ENCODE results near the gene FBRS. TPM values are rescaled to one million over a fixed set of nuclear protein-coding genes. Genes with fewer than 3 reads are reported as not detected.
"Not testable (repeated sequence)": the region's sequence is repeated elsewhere in the genome, so short reads cannot be mapped to it uniquely, and the experiment has no call there.

Gene FBRS
- total and polyA plus RNA-seq, 3 donors from 2014 or later: 140 to 302 (median 165) TPM

DNA sequence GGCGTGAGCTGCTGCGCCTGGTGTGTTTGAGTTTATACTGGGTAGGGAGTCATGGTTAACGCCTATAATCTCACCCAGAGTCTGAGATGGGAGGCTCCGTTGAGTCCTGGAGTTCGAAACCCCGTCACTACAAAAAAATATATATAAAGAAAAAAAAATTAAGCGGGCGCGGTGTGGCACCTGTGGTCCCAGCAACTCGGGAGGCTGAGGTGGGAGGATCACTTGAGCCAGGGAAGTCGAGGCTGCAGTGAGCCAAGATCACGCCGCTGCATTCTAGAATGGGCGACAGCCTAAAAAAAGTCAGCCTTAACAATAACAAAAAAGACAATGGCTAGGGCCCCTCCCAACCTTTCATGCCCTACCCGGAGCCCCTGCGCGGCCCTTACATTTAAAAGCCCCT lies 24.7 kb upstream of the FBRS start:
- Histone ChIP-seq H3K27ac (peak overlapping the region; percentile 82 to 89), H3K27me3 (no peaks in the 10 kb centered on the region), H3K9me3 (no peaks in the 10 kb centered on the region), H3K4me3 (peak overlapping the region; percentile 56 to 81), H3K36me3 (ENCODE audit: low read depth, missing control alignments) (no peaks in the 10 kb centered on the region), H3K4me1 (peaks cover 3% of the 10 kb centered on the region)
- no peak for TF ChIP-seq POLR2A (IDR thresholded peaks at IDR 0.05)
- TF ChIP-seq, protein P1, sequence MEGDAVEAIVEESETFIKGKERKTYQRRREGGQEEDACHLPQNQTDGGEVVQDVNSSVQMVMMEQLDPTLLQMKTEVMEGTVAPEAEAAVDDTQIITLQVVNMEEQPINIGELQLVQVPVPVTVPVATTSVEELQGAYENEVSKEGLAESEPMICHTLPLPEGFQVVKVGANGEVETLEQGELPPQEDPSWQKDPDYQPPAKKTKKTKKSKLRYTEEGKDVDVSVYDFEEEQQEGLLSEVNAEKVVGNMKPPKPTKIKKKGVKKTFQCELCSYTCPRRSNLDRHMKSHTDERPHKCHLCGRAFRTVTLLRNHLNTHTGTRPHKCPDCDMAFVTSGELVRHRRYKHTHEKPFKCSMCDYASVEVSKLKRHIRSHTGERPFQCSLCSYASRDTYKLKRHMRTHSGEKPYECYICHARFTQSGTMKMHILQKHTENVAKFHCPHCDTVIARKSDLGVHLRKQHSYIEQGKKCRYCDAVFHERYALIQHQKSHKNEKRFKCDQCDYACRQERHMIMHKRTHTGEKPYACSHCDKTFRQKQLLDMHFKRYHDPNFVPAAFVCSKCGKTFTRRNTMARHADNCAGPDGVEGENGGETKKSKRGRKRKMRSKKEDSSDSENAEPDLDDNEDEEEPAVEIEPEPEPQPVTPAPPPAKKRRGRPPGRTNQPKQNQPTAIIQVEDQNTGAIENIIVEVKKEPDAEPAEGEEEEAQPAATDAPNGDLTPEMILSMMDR (IDR thresholded peaks at IDR 0.05): no peak
- WGBS, 2 donors: 65 to 68% methylated on average over 17 of the region's 17 CpGs
- intact Hi-C loops (cut with DNase I; ENCODE audit: low total_unique reads): no loop called here
- DNase-seq: no peak

DNA sequence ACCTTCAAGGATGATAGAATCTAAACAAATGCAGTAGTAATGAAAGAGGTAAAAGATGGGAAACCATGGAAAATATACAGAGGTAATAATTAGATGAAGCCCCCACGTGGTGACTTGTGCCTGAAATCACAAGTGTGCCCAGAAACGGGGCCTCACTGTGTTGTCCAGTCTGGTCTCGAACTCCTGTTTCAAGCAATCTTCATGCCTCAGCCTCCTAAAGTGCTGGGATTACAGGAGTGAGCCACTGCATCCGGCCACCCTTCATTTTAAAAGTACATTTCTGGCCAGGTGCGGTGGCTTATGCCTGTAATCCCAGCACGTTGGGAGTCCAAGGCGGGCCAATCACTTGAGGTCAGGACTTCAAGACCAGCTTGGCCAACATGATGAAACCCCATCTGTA lies 21.6 kb upstream of the FBRS start:
- 87 to 90% methylated on average over 7 of the region's 7 CpGs for WGBS, 2 donors
- intact Hi-C loops (cut with DNase I; ENCODE audit: low total_unique reads): no loop called here

DNA sequence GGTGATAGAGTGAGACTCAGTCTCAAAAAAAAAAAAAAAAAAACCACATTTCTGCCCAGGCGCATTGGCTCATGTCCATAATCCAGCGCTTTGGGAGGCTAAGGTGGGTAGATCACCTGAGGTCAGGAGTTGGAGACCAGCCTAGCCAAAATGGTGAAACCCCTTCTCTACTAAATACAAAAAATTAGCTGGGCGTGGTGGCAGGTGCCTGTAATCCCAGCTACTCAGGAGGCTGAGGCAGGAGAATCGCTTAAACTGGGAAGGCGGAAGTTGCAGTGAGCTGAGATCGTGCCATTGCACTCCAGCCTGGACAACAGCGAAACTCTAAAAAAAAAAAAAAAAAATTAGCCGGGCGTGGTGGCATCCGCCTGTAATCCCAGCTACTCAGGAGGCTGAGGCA lies 21.1 kb upstream of the FBRS start:
- H3K4me1 ChIP-seq; H3K27me3 ChIP-seq; H3K4me3 ChIP-seq; H3K27ac ChIP-seq; H3K9me3 ChIP-seq; H3K36me3 ChIP-seq (ENCODE audit: low read depth, missing control alignments); DNase-seq; intact Hi-C loops (cut with DNase I; ENCODE audit: low total_unique reads): not testable (repeated sequence)
- WGBS, 2 donors: 89 to 98% methylated on average over 10 of the region's 10 CpGs

More for the DNA sequence above, 21.6 kb upstream of the FBRS start:
- H3K27ac ChIP-seq: no peak overlapping the region
- no peaks in the 10 kb centered on the region for H3K36me3 ChIP-seq (ENCODE audit: low read depth, missing control alignments)
- DNase-seq: no peak
- TF ChIP-seq, protein P1 (IDR thresholded peaks at IDR 0.05): no peak
- H3K4me3 ChIP-seq: no peak overlapping the region
- H3K9me3 ChIP-seq: no peaks in the 10 kb centered on the region
- peaks cover 3% of the 10 kb centered on the region for H3K4me1 ChIP-seq
- H3K27me3 ChIP-seq: no peaks in the 10 kb centered on the region

DNA sequence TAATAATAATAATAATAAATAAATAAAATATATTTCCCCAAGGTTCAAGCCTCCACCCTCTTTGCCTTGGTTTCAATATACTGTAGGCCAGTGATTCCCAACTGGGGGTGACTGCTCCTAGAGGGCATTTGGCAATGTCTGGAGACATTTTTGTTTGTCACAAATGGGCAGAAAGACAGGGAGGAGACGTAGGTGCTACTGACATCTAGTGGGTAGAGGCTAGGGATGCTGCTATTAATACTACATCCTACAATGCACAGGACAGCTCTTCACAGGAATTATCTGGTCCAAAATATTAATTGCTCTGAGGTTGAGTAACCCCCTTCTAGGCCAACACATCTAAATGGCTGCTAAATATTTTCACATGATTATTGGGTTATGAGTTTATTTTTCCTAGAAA lies 20.3 kb upstream of the FBRS start:
- no peak for TF ChIP-seq POLR2A (IDR thresholded peaks at IDR 0.05)
- TF ChIP-seq, protein P1 (IDR thresholded peaks at IDR 0.05): no peak
- no peak for DNase-seq
- intact Hi-C loops (cut with DNase I; ENCODE audit: low total_unique reads): no loop called here

DNA sequence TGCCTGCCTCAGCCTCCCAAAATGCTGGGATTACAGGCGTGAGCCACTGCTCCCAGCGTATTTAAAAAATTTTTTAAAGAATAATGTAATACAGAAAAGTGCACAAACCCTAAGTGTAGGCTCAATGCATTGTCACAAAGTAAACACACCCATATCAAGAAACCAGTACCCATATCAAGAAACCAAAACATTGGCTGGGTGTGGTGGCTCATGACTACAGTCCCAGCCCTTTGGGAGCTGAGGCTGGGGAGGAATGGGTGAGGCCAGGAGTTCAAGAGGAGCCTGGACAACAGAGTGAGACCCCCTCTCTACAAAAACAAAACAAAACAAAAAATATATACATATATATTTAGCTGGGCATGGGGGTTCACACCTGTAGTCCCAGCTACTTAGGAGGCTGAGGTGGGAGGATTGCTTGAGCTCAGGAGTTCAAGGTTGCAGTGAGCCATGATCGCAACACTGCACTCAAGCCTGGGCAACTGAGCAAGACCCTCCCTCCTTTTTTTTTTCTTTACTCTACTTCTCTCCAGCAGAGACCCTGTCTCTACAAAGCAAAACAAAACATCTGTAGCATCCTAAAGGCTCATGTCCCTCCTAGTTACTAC lies 16.8 kb upstream of the FBRS start:
- Histone ChIP-seq H3K9me3 (no peaks in the 10 kb centered on the region), H3K4me3 (no peak overlapping the region), H3K4me1 (no peaks in the 10 kb centered on the region), H3K27ac (no peak overlapping the region), H3K36me3 (ENCODE audit: low read depth, missing control alignments) (no peaks in the 10 kb centered on the region), H3K27me3 (no peaks in the 10 kb centered on the region)
- DNase-seq: no peak
- TF ChIP-seq POLR2A (IDR thresholded peaks at IDR 0.05): no peak
- intact Hi-C loops (cut with DNase I; ENCODE audit: low total_unique reads): no loop called here
- 60 to 76% methylated on average over 3 of the region's 3 CpGs for WGBS, 2 donors

More for the DNA sequence above, 20.3 kb upstream of the FBRS start:
- Histone ChIP-seq H3K4me1 (peaks cover 3% of the 10 kb centered on the region), H3K4me3 (no peak overlapping the region), H3K27ac (no peak overlapping the region), H3K27me3 (no peaks in the 10 kb centered on the region), H3K36me3 (ENCODE audit: low read depth, missing control alignments) (no peaks in the 10 kb centered on the region), H3K9me3 (no peaks in the 10 kb centered on the region)
- WGBS, 2 donors: 22 to 29% methylated on average over 1 of the region's 1 CpG

DNA sequence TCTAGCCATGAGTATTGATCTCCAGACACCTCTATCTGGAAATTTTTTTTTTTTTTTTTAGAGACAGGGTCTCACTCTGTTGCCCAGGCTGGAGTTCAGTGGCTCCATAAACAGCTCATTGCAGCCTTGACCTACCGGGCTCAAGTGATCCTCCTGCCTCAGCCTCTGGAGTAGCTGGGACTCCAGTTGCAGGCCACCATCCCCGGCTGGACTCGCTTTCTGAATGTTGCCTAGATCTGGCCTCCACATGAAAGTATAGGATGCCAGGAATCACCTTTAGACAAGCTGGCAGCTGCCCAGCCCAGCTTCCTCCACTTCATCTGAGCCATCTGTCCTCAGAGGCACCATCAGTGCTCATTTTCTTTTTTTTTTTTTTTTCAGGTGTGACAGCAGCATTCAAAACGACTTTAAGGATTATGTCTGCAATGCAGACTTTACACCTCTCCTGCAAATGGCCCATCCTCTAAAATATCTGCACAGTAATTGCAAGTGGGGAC lies 13.8 kb upstream of the FBRS start:
- DNase-seq: no peak
- H3K4me3 ChIP-seq: no peak overlapping the region
- H3K27me3 ChIP-seq: no peaks in the 10 kb centered on the region
- 75 to 79% methylated on average over 4 of the region's 4 CpGs for WGBS, 2 donors
- H3K9me3 ChIP-seq: no peaks in the 10 kb centered on the region
- H3K27ac ChIP-seq: no peak overlapping the region
- H3K36me3 ChIP-seq (ENCODE audit: low read depth, missing control alignments): no peaks in the 10 kb centered on the region
- intact Hi-C loops (cut with DNase I; ENCODE audit: low total_unique reads): no loop called here
- no peaks in the 10 kb centered on the region for H3K4me1 ChIP-seq
- no peak for TF ChIP-seq POLR2A (IDR thresholded peaks at IDR 0.05)
- TF ChIP-seq, protein P1 (IDR thresholded peaks at IDR 0.05): no peak

Measured in testis (tissue), 3 donors.